Measurements from ENCODE around the gene RNF103.
"Not testable (repeated sequence)": the region's sequence is repeated elsewhere in the genome, so short reads cannot be mapped to it uniquely, and the experiment has no call there.

The RNF103 gene

DNA sequence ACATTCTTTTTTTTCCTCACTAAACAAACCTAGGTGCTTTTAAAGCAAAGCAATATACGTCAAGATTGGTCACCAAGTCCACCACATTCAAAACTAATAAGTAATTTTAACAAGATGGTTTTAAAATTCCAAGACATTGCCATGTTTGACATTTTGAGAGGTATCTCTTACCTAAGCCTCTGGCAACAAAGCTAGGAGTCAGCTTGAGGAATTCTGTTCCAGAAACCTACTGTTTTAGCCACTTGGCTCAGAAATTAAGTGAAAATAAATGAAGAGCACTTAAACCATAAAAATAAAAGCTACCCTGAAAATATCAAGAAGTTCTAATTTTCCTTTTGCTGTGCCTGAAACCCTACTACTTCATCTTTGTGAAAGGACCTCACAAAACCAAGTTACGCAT is 30.4 kb downstream of the RNF103 start:
- DNase-seq (ENCODE audit: low read depth): no peak
- no peak overlapping the region for H3K4me3 ChIP-seq (ENCODE audit: low read length)
- TF ChIP-seq CTCF (conservative IDR thresholded peaks at IDR 0.05; ENCODE audit: low read depth, low read length): no peak

DNA sequence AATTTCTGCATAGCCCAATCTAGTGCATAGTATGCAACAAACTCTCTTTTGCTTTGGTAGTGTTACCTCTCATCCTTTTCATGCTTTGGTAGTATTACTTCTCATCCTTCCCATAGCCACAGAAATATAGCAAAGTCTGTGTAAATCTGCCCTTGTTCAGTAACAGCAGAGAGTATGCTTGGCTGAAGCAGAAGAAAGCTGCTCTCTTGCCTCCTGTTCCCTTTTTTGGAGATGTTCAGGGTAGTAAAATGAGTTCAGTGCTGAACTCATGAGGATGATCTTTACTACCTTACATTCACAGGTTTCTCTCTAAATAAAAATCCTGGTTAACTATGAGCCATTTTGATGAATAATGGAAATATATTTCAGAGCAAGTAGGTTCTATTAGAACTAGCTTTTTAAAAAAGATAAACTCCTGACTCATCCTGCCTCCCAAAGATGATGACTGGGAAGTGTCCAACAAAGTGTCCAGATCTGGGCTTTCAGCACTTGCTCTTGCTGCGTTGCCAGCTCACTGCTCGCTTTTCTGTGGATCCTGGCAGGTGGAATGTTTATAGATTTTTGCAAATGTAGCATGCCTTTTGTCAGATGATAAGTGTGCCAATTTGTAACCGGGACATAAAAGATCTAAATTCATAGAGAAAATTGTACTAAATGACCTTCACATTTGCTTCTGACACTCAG is 31.0 kb downstream of the RNF103 start:
- no peak overlapping the region for H3K4me3 ChIP-seq (ENCODE audit: low read length)
- TF ChIP-seq CTCF (conservative IDR thresholded peaks at IDR 0.05; ENCODE audit: low read depth, low read length): no peak
- no peak for DNase-seq (ENCODE audit: low read depth)

DNA sequence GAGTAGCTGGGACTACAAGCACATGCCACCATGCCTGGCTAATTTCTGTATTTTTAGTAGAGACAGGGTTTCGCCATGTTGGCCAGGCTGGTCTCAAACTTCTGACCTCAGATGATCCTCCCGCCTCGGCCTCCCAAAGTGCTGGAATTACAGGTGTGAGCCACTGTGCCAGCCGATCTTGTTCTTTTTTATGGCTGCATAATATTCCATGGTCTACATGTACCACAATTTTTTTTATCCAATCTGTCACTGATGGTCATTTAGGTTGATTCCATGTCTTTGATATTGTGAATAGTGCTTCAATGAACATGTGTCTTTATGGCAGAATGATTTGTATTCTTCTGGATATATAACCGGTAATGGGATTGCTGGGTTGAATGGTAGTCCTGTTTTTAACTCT is 34.0 kb downstream of the RNF103 start:
- DNase-seq (ENCODE audit: low read depth); H3K4me3 ChIP-seq (ENCODE audit: low read length): not testable (repeated sequence)

DNA sequence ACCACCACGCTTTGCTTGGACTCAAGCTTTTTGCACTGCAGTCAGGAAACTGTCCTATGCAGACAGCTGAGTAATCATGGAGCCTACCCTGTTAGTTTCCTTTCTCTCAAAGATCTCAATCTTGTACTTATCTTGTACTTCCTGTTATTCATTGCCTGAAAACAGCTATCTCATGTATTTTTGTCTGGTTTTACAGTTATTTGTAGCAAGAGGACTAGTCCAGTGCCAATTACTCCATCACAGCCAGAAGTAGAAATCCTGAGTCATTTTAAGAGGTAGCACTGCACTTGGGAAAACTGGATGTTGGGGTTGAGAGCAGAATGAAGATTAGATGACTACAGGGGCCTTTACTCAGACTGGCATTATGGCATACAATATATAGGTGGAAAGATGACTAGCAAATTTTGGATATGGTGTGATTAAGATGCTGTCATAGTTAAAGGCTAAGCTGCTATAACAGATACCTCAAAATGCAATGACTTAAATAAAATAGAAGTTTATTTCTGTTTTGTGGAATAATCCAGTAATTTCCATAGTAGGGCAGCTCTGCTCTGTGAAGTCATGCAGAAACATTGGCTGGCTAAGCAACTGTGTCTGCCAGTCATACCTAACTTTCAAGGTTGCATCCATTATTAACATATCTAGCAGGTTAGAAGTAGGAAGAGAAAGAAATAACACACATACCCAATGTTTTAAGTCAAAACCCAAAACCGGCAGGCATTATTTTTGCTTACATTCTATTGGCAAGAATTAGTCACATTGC is 39.3 kb downstream of the RNF103 start:
- no peak overlapping the region for H3K4me3 ChIP-seq (ENCODE audit: low read length)
- TF ChIP-seq CTCF (conservative IDR thresholded peaks at IDR 0.05; ENCODE audit: low read depth, low read length): no peak
- no peak for DNase-seq (ENCODE audit: low read depth)

DNA sequence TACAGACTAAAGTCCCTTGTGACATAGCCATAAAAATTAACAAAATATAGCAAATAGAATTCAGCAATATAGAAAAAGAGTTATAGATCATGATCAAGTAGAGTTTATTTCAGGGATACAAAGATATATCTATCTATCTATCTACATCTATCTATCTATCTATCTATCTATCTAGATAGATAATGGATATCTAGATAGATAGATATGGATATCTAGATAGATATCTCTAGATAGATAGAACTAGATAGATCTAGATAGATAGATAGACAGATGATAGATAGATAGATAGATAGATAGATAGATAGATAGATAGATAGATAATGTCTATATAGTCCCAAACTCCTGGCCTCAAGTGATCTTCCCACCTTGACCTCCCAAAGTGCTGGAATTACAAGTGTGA is 43.1 kb downstream of the RNF103 start:
- H3K4me3 ChIP-seq (ENCODE audit: low read length): no peak overlapping the region
- DNase-seq (ENCODE audit: low read depth): no peak
- no peak for TF ChIP-seq CTCF (conservative IDR thresholded peaks at IDR 0.05; ENCODE audit: low read depth, low read length)

DNA sequence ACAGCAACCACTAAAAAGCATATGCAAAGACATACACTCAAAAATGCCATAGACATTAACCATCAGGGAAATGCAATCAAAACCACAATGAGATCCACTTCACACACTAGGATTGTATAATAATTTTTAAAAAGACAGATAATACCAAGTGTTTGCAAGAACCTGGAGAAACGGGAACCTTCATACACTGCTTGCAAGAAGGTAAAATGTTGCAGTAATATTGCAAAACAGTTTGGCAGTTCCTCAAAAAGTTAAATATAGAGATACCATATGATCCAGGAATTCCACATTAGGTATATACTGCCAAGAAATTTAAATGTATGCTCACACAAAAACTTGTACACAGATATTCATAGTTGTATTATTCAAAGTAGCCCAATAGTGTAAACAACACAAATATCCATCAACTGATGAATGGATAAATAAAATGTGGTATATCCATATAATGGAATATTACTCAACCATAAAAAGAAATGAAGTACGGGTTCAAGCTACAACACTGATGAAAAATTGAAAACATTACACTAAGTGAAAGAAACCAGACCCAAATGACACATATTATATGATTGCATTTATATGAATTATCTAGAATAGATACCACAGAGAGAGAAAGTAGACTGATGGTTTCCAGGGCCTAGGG is 45.7 kb downstream of the RNF103 start:
- no peak for TF ChIP-seq CTCF (conservative IDR thresholded peaks at IDR 0.05; ENCODE audit: low read depth, low read length)
- DNase-seq (ENCODE audit: low read depth): no peak
- H3K4me3 ChIP-seq (ENCODE audit: low read length): no peak overlapping the region

DNA sequence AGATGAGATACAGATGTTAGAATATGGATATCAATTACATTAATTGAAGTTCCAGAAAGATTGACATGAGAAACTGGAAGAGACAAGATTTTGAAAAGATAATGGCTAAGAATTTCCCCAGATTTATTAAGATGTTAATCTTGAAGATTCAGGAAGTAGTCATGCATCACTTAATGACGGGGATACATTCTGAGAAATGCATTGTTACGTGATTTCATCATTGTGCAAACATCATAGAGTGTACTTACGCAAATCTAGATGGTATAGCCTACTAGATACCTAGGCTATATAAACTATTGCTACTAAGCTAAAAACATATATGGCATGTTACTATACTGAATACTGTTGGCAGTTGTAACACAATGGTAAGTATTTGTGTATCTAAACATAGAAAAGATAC is 53.6 kb downstream of the RNF103 start:
- TF ChIP-seq CTCF (conservative IDR thresholded peaks at IDR 0.05; ENCODE audit: low read depth, low read length): no peak
- DNase-seq (ENCODE audit: low read depth): no peak
- H3K4me3 ChIP-seq (ENCODE audit: low read length): no peak overlapping the region
